ENCODE measurements around the gene UBAP2L. TPM values are rescaled to one million over a fixed set of nuclear protein-coding genes. Genes with fewer than 3 reads are reported as not detected.

UBAP2L gene
- total RNA-seq, 1 experiment from 2014 or later, result 198 TPM

DNA sequence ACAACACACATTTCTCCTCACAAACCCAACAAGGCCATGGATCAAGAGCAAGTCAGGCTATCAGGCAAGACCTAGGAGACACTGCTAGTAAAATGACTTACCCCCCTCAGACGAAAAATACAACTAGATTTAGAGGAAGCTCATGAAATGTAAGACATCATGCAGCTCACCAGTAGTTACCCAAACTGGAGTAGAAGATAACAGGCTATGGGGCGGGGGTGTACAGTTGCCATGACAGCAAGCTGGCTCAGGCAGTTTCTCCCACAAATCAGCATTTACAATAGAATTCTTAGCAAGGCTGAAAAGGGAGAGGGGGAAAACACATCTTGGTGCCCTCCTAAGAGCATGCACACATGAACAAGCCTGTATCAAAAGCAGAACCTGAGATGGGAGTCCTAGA, 42.7 kb upstream of the UBAP2L start:
- ChIA-PET CTCF (no interaction called here), POLR2A (interaction anchor here (0.6 to 1.2 kb wide), 2 partner anchors 11 to 188 kb away, joined by 4 to 12 read pairs; partner anchors contain the start of gene RPS27)
- H3K9me3 Mint-ChIP-seq (ENCODE audit: unreplicated experiment), result no peaks in the 10 kb centered on the region
- peaks cover 3% of the 10 kb centered on the region; the same call in 1 of the 2 replicates for H3K36me3 ChIP-seq (ENCODE audit: control insufficient read depth, insufficient read depth, low read length)
- H3K9me3 ChIP-seq, result no peaks in the 10 kb centered on the region
- peak overlapping the region; percentile 11 for H3K4me3 Mint-ChIP-seq (ENCODE audit: unreplicated experiment)
- H3K4me1 Mint-ChIP-seq (ENCODE audit: low read depth, unreplicated experiment), result peaks cover 37% of the 10 kb centered on the region
- H3K36me3 Mint-ChIP-seq (ENCODE audit: insufficient read depth, unreplicated experiment), result peaks cover 94% of the 10 kb centered on the region
- peak overlapping the region; percentile 96 for H3K27ac Mint-ChIP-seq (ENCODE audit: unreplicated experiment)
- intact Hi-C loops (cut with micrococcal nuclease; ENCODE audit: unreplicated experiment), result no loop called here
- peaks cover 46% of the 10 kb centered on the region for H3K4me1 ChIP-seq
- no peak overlapping the region for H3K4me3 ChIP-seq (ENCODE audit: low read depth, low read length)
- no peaks in the 10 kb centered on the region for H3K27me3 ChIP-seq (replicated peaks; ENCODE audit: control insufficient read depth, insufficient read depth, low read length)
- H3K27me3 Mint-ChIP-seq (ENCODE audit: insufficient read depth, unreplicated experiment), result no peaks in the 10 kb centered on the region
- no peak for DNase-seq
- TF ChIP-seq, protein P1, sequence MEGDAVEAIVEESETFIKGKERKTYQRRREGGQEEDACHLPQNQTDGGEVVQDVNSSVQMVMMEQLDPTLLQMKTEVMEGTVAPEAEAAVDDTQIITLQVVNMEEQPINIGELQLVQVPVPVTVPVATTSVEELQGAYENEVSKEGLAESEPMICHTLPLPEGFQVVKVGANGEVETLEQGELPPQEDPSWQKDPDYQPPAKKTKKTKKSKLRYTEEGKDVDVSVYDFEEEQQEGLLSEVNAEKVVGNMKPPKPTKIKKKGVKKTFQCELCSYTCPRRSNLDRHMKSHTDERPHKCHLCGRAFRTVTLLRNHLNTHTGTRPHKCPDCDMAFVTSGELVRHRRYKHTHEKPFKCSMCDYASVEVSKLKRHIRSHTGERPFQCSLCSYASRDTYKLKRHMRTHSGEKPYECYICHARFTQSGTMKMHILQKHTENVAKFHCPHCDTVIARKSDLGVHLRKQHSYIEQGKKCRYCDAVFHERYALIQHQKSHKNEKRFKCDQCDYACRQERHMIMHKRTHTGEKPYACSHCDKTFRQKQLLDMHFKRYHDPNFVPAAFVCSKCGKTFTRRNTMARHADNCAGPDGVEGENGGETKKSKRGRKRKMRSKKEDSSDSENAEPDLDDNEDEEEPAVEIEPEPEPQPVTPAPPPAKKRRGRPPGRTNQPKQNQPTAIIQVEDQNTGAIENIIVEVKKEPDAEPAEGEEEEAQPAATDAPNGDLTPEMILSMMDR (IDR thresholded peaks at IDR 0.05; ENCODE audit: insufficient read depth in 1 of 2, low read depth in 1 of 2, low read length in 1 of 2, severe bottlenecking in 1 of 2, unreplicated experiment in 1 of 2), result no peak
- BruUV-seq (replicated peaks), result no TSS peak

DNA sequence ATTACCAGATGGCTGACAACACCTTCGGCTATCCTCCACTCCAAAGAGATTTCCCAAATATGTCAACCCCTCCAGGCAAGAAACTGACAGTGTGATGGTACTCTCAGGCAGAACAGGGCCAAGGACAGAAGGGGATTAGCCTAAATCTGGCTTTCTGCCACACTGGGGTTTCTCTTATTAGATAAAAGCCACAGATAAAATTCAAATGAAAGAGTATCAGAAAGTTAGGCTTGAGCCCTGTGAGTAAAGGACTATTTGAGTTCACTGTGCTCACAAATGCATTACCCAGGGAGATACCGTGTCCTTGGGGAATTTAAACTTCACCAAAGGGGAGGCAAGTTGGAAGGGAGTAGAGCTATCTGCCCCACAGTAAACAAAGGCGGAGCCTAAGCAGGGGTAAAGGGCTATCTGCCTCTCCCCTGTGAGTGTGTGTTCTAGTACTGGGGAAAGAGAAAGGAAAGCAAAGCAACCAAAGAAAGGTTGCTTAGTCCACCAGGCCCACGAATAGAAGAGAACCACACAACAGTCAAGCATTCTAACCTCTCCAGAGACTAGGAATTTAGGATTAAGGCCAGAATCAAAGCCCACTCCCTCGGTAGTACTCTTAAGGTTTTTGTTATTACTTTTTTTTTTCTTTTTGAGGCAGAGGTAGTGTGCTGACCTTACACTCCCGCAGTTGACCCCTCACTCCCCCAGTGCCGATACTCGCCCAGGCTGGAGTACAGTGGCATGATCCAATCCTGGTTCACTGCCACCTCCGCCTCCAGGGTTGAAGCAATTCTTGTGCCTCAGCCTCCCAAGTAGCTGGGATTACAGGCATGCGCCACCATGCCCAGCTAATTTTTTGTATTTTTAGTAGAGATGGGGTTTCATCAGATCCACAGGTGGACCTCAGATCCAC, 41.6 kb upstream of the UBAP2L start:
- CTCF ChIA-PET, result interaction anchor here (0.8 kb wide), 1 partner anchor 100 kb away, joined by 3 read pairs; no protein-coding TSS in a partner anchor
- no TSS peak for BruUV-seq (replicated peaks)
- no peaks in the 10 kb centered on the region for H3K27me3 ChIP-seq (replicated peaks; ENCODE audit: control insufficient read depth, insufficient read depth, low read length)
- Mint-ChIP-seq H3K9me3 (ENCODE audit: unreplicated experiment) (no peaks in the 10 kb centered on the region), H3K36me3 (ENCODE audit: insufficient read depth, unreplicated experiment) (peaks cover 93% of the 10 kb centered on the region), H3K27me3 (ENCODE audit: insufficient read depth, unreplicated experiment) (no peaks in the 10 kb centered on the region), H3K4me1 (ENCODE audit: low read depth, unreplicated experiment) (peaks cover 44% of the 10 kb centered on the region), H3K4me3 (ENCODE audit: unreplicated experiment) (peak overlapping the region; percentile 92), H3K27ac (ENCODE audit: unreplicated experiment) (peak overlapping the region; percentile 96)
- TF ChIP-seq, protein P1 (IDR thresholded peaks at IDR 0.05; ENCODE audit: insufficient read depth in 1 of 2, low read depth in 1 of 2, low read length in 1 of 2, severe bottlenecking in 1 of 2, unreplicated experiment in 1 of 2), result no peak
- H3K9me3 ChIP-seq, result no peaks in the 10 kb centered on the region
- DNase-seq, result peak in 1 of 2 experiments; percentile 36
- peaks cover 3% of the 10 kb centered on the region; the same call in 1 of the 2 replicates for H3K36me3 ChIP-seq (ENCODE audit: control insufficient read depth, insufficient read depth, low read length)
- intact Hi-C loops (cut with micrococcal nuclease; ENCODE audit: unreplicated experiment), result no loop called here
- POLR2A ChIA-PET, result interaction anchor here (0.6 to 1.1 kb wide), 2 partner anchors 10 to 41 kb away, joined by 3 to 4 read pairs; partner anchors contain the start of gene UBAP2L
- peak overlapping the region; percentile 8; the same call in 1 of the 2 replicates for H3K4me3 ChIP-seq (ENCODE audit: low read depth, low read length)
- peaks cover 46% of the 10 kb centered on the region for H3K4me1 ChIP-seq

DNA sequence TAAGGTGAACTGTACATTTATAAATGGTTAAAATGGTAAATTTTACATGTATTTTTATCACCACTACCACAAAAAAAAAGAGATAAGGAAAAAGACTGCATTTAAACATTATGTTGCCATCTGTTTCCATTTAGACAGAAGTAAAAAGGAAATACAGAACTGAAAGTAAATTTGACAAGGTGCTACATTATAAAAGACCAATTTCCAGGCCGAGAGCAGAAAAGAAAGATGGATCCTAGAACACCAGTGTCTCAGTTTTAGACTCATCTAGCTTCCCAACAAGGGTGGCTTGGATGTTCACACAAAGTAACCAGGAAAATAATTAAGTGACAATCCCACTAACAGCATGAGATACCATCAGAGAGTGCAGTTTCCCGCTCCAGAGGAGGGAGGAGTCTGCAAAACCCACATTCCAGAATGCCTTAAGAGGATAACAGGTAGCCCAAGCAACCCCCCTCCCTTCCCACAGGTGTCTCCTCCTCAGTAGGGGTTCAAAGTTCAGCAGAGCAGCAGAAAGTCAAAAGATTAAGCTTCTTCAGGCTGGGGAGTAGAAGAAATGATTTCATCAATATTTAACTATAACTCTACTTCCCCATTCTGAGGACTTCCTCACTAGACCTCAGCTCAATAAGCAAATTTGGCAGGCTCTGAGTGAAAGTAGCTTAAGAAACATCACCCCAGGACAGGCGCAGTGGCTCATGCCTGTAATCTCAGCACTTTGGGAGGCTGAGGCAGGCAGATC, 40.6 kb upstream of the UBAP2L start:
- H3K4me1 ChIP-seq, result peaks cover 46% of the 10 kb centered on the region
- no peaks in the 10 kb centered on the region for H3K27me3 ChIP-seq (replicated peaks; ENCODE audit: control insufficient read depth, insufficient read depth, low read length)
- CTCF ChIA-PET, result interaction anchor here (0.5 to 1.0 kb wide), 3 partner anchors 19 to 155 kb away, joined by 3 read pairs; no protein-coding TSS in a partner anchor
- H3K27ac Mint-ChIP-seq (ENCODE audit: unreplicated experiment), result peak overlapping the region; percentile 96
- POLR2A ChIA-PET, result interaction anchor here (0.6 to 1.3 kb wide), 4 partner anchors 10 to 183 kb away, joined by 3 to 7 read pairs (median 4); partner anchors contain the start of gene UBAP2L
- peak overlapping the region; percentile 92 for H3K4me3 Mint-ChIP-seq (ENCODE audit: unreplicated experiment)
- BruUV-seq (replicated peaks), result no TSS peak
- no peaks in the 10 kb centered on the region for H3K9me3 Mint-ChIP-seq (ENCODE audit: unreplicated experiment)
- TF ChIP-seq, protein P1 (IDR thresholded peaks at IDR 0.05; ENCODE audit: insufficient read depth in 1 of 2, low read depth in 1 of 2, low read length in 1 of 2, severe bottlenecking in 1 of 2, unreplicated experiment in 1 of 2), result no peak
- peaks cover 44% of the 10 kb centered on the region for H3K4me1 Mint-ChIP-seq (ENCODE audit: low read depth, unreplicated experiment)
- intact Hi-C loops (cut with micrococcal nuclease; ENCODE audit: unreplicated experiment), result no loop called here
- peaks cover 84% of the 10 kb centered on the region for H3K36me3 Mint-ChIP-seq (ENCODE audit: insufficient read depth, unreplicated experiment)
- H3K27me3 Mint-ChIP-seq (ENCODE audit: insufficient read depth, unreplicated experiment), result no peaks in the 10 kb centered on the region
- H3K36me3 ChIP-seq (ENCODE audit: control insufficient read depth, insufficient read depth, low read length), result peaks cover 3% of the 10 kb centered on the region; the same call in 1 of the 2 replicates
- H3K9me3 ChIP-seq, result no peaks in the 10 kb centered on the region
- peak; percentile 83 to 89 for DNase-seq
- H3K4me3 ChIP-seq (ENCODE audit: low read depth, low read length), result peak overlapping the region; percentile 12; the same call in 1 of the 2 replicates
